Measurements from ENCODE around the gene MTMR2.

The MTMR2 gene

DNA sequence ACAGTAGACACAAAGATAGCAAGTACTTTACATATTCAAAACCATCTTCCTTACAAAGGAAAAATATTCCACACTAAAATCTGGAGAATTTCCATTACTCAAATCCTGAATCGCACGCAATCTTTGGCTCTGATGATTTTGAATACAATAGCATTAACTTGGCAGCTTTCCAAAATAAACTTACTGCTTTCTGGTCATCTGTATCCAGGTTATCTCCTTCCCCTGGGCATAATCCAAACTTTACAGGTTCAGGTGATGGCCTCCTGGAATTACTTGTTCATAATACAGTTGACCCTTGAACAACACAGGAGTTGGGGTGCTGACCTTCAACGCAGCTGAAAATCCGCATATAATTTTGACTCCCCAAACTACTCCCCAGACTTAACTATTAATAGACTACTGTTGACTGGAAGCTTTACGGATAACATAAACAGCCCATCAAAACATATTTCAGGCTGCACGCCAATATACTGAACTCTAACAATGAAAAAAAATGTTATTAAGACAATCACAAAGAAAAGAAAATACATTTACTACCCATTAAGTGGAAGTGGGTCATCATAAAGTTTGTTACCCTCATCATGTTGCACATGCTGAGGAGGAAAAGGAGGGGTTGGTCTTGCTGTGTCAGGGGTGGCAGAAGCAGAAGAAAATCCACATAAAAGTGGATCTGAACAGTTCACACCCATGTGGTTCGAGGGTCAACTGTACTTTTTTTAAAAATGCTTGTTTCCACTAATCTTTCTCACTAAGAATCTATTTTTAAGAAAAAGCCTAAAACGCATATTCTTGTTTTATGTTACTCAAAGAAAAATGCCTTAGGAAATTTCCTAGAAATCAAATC is 6.5 kb downstream of the MTMR2 start:
- no peak for DNase-seq

GRCh38 chr11:95916049-95916448 is 7.9 kb downstream of the MTMR2 start:
- no peak for DNase-seq

GRCh38 chr11:95915051-95915450 is 8.9 kb downstream of the MTMR2 start:
- no peak for DNase-seq

- no peak for DNase-seq
These were observed 9.9 kb downstream of the MTMR2 start for GRCh38 chr11:95913830-95914615.

DNA sequence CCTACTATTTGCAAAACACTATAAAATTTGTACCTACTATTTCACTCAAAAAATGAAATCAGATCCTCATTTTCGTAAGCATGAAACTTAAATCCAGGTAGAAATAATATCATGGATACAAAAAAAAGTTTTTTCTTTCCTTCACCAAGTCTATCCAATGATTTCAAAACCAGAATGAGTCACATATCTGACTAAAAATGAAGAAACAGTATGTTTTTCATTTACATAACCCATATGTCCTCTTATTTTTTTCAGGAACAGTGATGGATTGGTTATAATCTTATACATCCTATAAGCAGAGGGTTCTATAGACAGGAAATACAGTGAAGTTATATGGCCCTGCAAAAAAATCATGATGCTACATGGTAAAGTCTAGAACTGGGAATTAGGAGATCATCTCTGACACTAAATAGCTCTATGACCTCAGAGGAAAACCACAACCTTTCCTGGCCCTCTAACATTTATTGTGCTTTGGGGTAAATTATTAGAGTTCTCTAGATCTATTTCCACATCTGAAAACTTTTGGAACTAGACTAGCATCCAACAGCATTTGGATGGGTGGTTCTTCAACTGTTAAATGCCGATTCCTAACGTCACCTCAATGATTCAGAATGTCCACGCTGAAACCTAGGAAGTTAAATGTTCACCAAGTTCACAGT is 10.9 kb downstream of the MTMR2 start:
- no peak for DNase-seq

DNA sequence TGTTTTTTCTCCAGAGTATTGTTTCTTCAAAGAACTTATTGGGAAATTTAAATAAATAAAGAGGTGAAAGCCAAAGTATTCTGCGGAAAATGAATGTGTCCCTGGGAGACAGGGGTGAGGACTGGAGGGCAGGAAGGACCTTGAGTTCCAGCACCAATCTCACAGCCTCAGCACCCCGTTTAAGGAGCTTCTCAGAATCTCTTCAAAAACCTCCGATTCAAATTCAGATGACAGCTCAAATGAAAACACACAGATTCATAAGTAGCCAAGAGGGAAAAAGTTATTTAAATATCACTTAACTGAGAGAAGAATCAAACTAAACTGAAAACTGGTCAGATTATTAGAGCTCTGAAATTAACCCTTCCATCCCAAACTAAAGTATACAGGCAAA is 12.5 kb downstream of the MTMR2 start:
- no peak for DNase-seq

- no peak for DNase-seq
These were observed 13.1 kb downstream of the MTMR2 start for GRCh38 chr11:95910638-95911368.

GRCh38 chr11:95908826-95909225 is 15.1 kb downstream of the MTMR2 start:
- no peak for DNase-seq

- DNase-seq, result no peak
These were observed 16.4 kb downstream of the MTMR2 start for GRCh38 chr11:95907476-95907875.

- DNase-seq, result no peak
These were observed 19.8 kb downstream of the MTMR2 start for GRCh38 chr11:95904009-95904650.

- no peak for DNase-seq
These were observed 25.1 kb downstream of the MTMR2 start for GRCh38 chr11:95898782-95899181.

DNA sequence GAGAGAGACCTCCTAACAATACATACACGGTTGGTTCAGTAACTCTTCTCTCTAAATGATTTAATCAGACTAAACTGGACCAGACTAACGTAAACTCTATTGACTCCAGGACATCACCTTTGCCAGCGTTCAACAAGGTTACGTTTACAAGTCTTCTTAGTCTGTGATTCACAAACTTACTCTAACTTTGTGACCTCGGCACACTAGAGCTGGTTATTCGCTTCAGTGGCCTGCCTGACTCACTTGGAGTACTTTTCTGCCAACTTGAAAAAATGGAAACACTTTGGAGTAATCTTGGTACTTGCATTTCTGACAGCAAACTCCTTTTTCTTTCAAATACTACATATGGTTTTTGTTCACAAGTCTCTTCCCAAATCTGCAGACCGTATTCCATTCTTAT is 26.2 kb downstream of the MTMR2 start:
- DNase-seq, result no peak

- no peak for DNase-seq
These were observed 28.1 kb downstream of the MTMR2 start for GRCh38 chr11:95895815-95896214.

DNA sequence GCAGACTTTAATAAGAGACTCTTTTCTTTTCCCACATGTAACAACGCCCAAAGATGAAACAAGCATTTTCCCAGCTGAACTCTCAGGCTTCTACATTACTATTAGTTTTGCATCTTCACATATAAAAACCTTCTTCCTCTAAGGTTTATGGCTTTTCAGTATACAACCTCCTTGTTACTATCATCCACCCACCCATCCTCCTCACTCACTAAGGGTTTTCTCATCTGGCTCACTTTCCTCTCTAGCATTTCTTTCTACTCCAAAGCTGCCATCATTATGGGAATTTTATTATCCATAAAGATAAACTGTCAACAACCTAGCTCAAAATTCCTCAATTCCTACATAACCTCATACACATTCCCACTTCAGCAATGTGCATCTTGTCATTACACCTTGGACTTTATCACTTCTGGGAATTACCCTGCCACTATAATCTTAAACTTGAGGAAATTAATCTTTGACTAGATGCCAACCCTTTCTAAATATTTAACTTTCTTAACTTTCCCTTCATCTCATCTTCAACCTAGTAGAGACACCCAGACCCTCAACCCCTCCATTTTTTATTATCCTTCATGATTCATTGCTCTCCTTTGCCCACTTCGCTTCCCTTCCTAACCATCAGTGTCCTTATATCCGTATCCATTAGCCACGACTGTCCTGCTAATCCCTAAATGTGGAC is 30.9 kb downstream of the MTMR2 start:
- DNase-seq, result no peak

DNA sequence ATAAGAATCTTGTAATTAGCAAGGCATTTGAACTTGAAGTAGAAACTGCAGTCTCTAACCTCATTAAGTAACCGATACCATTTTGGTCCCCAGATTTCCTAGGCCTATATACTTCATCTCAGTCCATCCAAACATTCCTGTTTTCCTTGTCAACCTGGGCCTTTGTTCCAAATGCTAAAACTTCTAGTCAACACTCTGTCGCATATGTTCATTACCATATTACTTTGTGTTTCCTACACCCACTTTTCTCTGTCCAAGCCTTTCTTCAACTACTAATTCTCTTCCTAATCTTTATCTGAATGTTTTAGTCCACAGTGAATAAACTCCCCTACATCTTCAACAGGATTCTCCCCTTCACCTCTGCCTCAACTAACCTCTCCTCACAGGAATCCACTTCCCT is 31.4 kb downstream of the MTMR2 start:
- DNase-seq, result no peak

GRCh38 chr11:95891423-95892170 is 32.3 kb downstream of the MTMR2 start:
- DNase-seq, result no peak

GRCh38 chr11:95888852-95889251 is 35.1 kb downstream of the MTMR2 start:
- DNase-seq, result no peak

GRCh38 chr11:95888439-95888838 is 35.5 kb downstream of the MTMR2 start:
- DNase-seq, result no peak

- DNase-seq, result no peak
These were observed 37.4 kb downstream of the MTMR2 start for GRCh38 chr11:95886462-95886861.

GRCh38 chr11:95884802-95885201 is 39.1 kb downstream of the MTMR2 start:
- DNase-seq, result no peak

DNA sequence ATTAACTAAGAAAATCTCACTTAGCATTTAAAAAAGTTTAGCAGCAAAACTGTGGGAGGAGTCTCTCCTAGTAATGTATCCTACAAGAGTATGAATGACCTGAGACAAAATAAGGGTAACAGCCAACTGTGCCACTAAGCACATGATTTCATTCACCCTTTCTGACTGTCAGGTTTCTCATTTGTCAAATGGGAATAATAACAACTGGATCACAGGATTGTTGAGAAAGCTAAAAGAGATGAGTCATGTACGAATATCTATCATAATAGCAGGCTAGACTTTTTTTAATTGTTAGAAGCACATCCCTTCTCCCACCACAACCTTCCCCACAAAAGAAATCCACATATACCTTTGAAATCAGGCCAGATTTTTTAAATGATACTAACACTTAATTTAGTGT is 39.5 kb downstream of the MTMR2 start:
- no peak for DNase-seq
